ENCODE measurements around the gene ESYT2.

ESYT2 gene

GRCh38 chr7:158750702-158751101, 78.6 kb downstream of the ESYT2 start:
- TF ChIP-seq RBAK (tag by site-specific recombination; IDR thresholded peaks at IDR 0.05) (no peak), ZFP41 (tag by site-specific recombination; IDR thresholded peaks at IDR 0.05; ENCODE audit: borderline replicate concordance) (no peak), ZBTB10 (tag by site-specific recombination; IDR thresholded peaks at IDR 0.05) (no peak), GLI2 (tag by site-specific recombination; IDR thresholded peaks at IDR 0.05; ENCODE audit: borderline replicate concordance, low read depth) (no peak), ZNF239 (tag by site-specific recombination; IDR thresholded peaks at IDR 0.05) (no peak), GLI4 (tag by site-specific recombination; IDR thresholded peaks at IDR 0.05) (no peak), ZSCAN4 (tag by site-specific recombination; IDR thresholded peaks at IDR 0.05) (no peak), PRDM4 (tag by site-specific recombination; IDR thresholded peaks at IDR 0.05) (no peak), ZNF324 (tag by site-specific recombination; IDR thresholded peaks at IDR 0.05) (no peak), ZNF514 (tag by site-specific recombination; IDR thresholded peaks at IDR 0.05) (no peak), KLF16 (tag by site-specific recombination; IDR thresholded peaks at IDR 0.05) (no peak), ZNF785 (tag by site-specific recombination; IDR thresholded peaks at IDR 0.05) (no peak), KLF10 (tag by site-specific recombination; IDR thresholded peaks at IDR 0.05) (no peak), KLF8 (tag by site-specific recombination; IDR thresholded peaks at IDR 0.05) (no peak)
- H3K36me3 ChIP-seq (ENCODE audit: control insufficient read depth in 2 of 2, insufficient read depth in 1 of 2, low read length in 2 of 2), result peaks cover 0 to 24% of the 10 kb centered on the region in 2 experiments; a peak in 2 of 3 replicates
- H3K9me3 ChIP-seq (ENCODE audit: control insufficient read depth, insufficient read depth, low read depth, low read length), result no peaks in the 10 kb centered on the region
- POLR2A ChIA-PET, result interaction anchor here (0.5 kb wide), 2 partner anchors 100 to 146 kb away, joined by 3 read pairs; no protein-coding TSS in a partner anchor
- H3K27ac ChIP-seq (ENCODE audit: extremely low read depth, low read depth, low read length), result no peak overlapping the region
- no peaks in the 10 kb centered on the region for H3K4me1 ChIP-seq (ENCODE audit: control insufficient read depth, insufficient read depth, low read length)
- CTCF ChIA-PET, result no interaction called here
- no peak overlapping the region for H3K4me3 ChIP-seq (ENCODE audit: low read depth, low read length)

- ChIA-PET CTCF (no interaction called here), POLR2A (no interaction called here)
- no peaks in the 10 kb centered on the region for H3K9me3 ChIP-seq (ENCODE audit: control insufficient read depth, insufficient read depth, low read depth, low read length)
Measured at GRCh38 chr7:158749396-158749795, 79.9 kb downstream of the ESYT2 start.

More at GRCh38 chr7:158749396-158749795, 79.9 kb downstream of the ESYT2 start:
- no peak overlapping the region for H3K4me3 ChIP-seq (ENCODE audit: low read depth, low read length)
- no peak overlapping the region for H3K27ac ChIP-seq (ENCODE audit: extremely low read depth, low read depth, low read length)
- TF ChIP-seq ZNF433 (tag by site-specific recombination; IDR thresholded peaks at IDR 0.05; ENCODE audit: low read depth) (no peak), ZSCAN5A (tag by site-specific recombination; IDR thresholded peaks at IDR 0.05) (no peak), SP2 (tag by site-specific recombination; IDR thresholded peaks at IDR 0.05) (no peak), ZNF23 (tag by site-specific recombination; IDR thresholded peaks at IDR 0.05; ENCODE audit: borderline replicate concordance) (no peak), PRDM10 (tag by site-specific recombination; IDR thresholded peaks at IDR 0.05) (no peak), GLIS1 (tag by site-specific recombination; IDR thresholded peaks at IDR 0.05) (no peak), HIC1 (tag by site-specific recombination; IDR thresholded peaks at IDR 0.05) (no peak), OVOL3 (tag by site-specific recombination; IDR thresholded peaks at IDR 0.05) (no peak)
- H3K36me3 ChIP-seq (ENCODE audit: control insufficient read depth in 2 of 2, insufficient read depth in 1 of 2, low read length in 2 of 2), result peaks cover 0 to 22% of the 10 kb centered on the region in 2 experiments; a peak in 2 of 3 replicates
- H3K4me1 ChIP-seq (ENCODE audit: control insufficient read depth, insufficient read depth, low read length), result no peaks in the 10 kb centered on the region
